Neuronal stem cell (in vitro differentiated cells): Measurements from ENCODE around the gene KTN1.

Source experiments
- DNase-seq: peaks from one replicate; pipeline ENCODE4 v3.0.0-alpha.2; 2013; ENCODE audit warnings: low spot score
- H2AFZ ChIP-seq: one replicate; pipeline ENCODE4 v1.6.1; 2013; ENCODE audit warnings: mild to moderate bottlenecking, low read length, inconsistent platforms
- H2AK5ac ChIP-seq: 2 replicates; pipeline ENCODE4 v1.6.1; 2013; ENCODE audit warnings: low read depth, mild to moderate bottlenecking, inconsistent platforms, low read length, moderate library complexity, mixed read lengths
- H2BK120ac ChIP-seq: 2 replicates; pipeline ENCODE4 v1.6.1; 2013; ENCODE audit warnings: low read depth, mild to moderate bottlenecking, inconsistent platforms, low read length, moderate library complexity, mixed read lengths
- H2BK12ac ChIP-seq: one replicate; pipeline ENCODE4 v1.6.1; 2013; ENCODE audit warnings: low read length, inconsistent platforms
- H2BK15ac ChIP-seq: 2 replicates; pipeline ENCODE4 v1.6.1; 2013; ENCODE audit warnings: mild to moderate bottlenecking, low read length, inconsistent platforms, mixed read lengths
- H2BK5ac ChIP-seq: one replicate; pipeline ENCODE4 v1.6.1; 2013; ENCODE audit warnings: inconsistent platforms, mild to moderate bottlenecking, low read length, moderate library complexity
- H3K14ac ChIP-seq: one replicate; pipeline ENCODE4 v1.6.1; 2013; ENCODE audit warnings: low read length, inconsistent platforms
- H3K18ac ChIP-seq: 2 replicates; pipeline ENCODE4 v1.6.1; 2013; ENCODE audit warnings: low read length, inconsistent platforms
- H3K23ac ChIP-seq: 2 replicates; pipeline ENCODE4 v1.6.1; 2013; ENCODE audit warnings: low read depth, mild to moderate bottlenecking, mixed read lengths, low read length, inconsistent platforms; ENCODE audit not compliant: poor library complexity
- H3K27ac ChIP-seq: replicated peaks from 3 replicates; pipeline ENCODE4 v1.5.1; 2013; ENCODE audit warnings: low read length, inconsistent platforms
- H3K27me3 ChIP-seq, 3 experiments: 2 replicates each; pipeline ENCODE4 v1.6.1; 2013; ENCODE audit warnings: low read length in 3 of 3, mild to moderate bottlenecking in 2 of 3, inconsistent platforms in 1 of 3, low read depth in 1 of 3, mixed read lengths in 1 of 3, moderate library complexity in 1 of 3; ENCODE audit not compliant: control insufficient read depth in 3 of 3, insufficient read depth in 3 of 3
- H3K36me3 ChIP-seq, 2 donors: replicated peaks in 1 of 2; 2 replicates each; pipeline ENCODE4 v1.6.1; 2013; ENCODE audit warnings: low read length in 2 of 2; ENCODE audit not compliant: control insufficient read depth in 2 of 2, insufficient read depth in 2 of 2
- H3K4ac ChIP-seq: 2 replicates; pipeline ENCODE4 v1.6.1; 2013; ENCODE audit warnings: inconsistent platforms, mild to moderate bottlenecking, low read length, moderate library complexity
- H3K4me1 ChIP-seq, 2 donors: 1 replicate in 1 of 2; 2 replicates in 1 of 2; pipeline ENCODE4 v1.6.1; 2013; ENCODE audit warnings: low read length in 2 of 2, low read depth in 1 of 2; ENCODE audit not compliant: control insufficient read depth in 2 of 2, insufficient read depth in 1 of 2
- H3K4me2 ChIP-seq: one replicate; pipeline ENCODE4 v1.6.1; 2013; ENCODE audit warnings: mild to moderate bottlenecking, low read length, inconsistent platforms; ENCODE audit not compliant: insufficient read depth, poor library complexity, severe bottlenecking
- H3K4me3 ChIP-seq, 2 donors: 2 replicates each; pipeline ENCODE4 v1.5.1; 2013; ENCODE audit warnings: low read length in 2 of 2, mild to moderate bottlenecking in 2 of 2, inconsistent platforms in 1 of 2, moderate library complexity in 1 of 2
- H3K79me1 ChIP-seq: one replicate; pipeline ENCODE4 v1.6.1; 2013; ENCODE audit warnings: low read depth, mild to moderate bottlenecking, inconsistent platforms, low read length, moderate library complexity
- H3K9ac ChIP-seq: one replicate; pipeline ENCODE4 v1.6.1; 2013; ENCODE audit warnings: mild to moderate bottlenecking, low read depth, low read length, inconsistent platforms; ENCODE audit not compliant: poor library complexity
- H3K9me3 ChIP-seq, 2 donors: replicated peaks in 1 of 2; 2 replicates each; pipeline versions ENCODE3 to v1.6.1; 2013; ENCODE audit warnings: low read length in 2 of 2, mild to moderate bottlenecking in 2 of 2, inconsistent platforms in 1 of 2, low read depth in 1 of 2, mixed read lengths in 1 of 2, moderate library complexity in 1 of 2; ENCODE audit not compliant: control insufficient read depth in 2 of 2, insufficient read depth in 1 of 2
- H4K8ac ChIP-seq: one replicate; pipeline ENCODE4 v1.6.1; 2013; ENCODE audit warnings: low read depth, mild to moderate bottlenecking, inconsistent platforms, low read length, moderate library complexity
- H4K91ac ChIP-seq: one replicate; pipeline ENCODE4 v1.6.1; 2013; ENCODE audit warnings: low read length, low read depth, mild to moderate bottlenecking, inconsistent platforms; ENCODE audit not compliant: poor library complexity
- WGBS, 2 donors: extraction: QIAGEN DNeasy Blood & Tissue Kit; methylation state at CpG; one replicate each; pipeline ENCODE4 v1.1.7; 2013; ENCODE audit warnings: missing lambda C conversion rate in 2 of 2, mixed read lengths in 1 of 2; ENCODE audit not compliant: insufficient read length in 2 of 2, insufficient replicate concordance in 1 of 2; ENCODE audit errors: extremely low coverage in 2 of 2; 5-methylcytosine and 5-hydroxymethylcytosine counted together

Gene KTN1

GRCh38 chr14:55654243-55654642, 74.2 kb downstream of the KTN1 start:
- peaks cover 0 to 97% of the 10 kb centered on the region in 2 donors for H3K36me3 ChIP-seq
- no peak overlapping the region for H2BK15ac ChIP-seq
- no peak overlapping the region for H2BK5ac ChIP-seq
- H2AFZ ChIP-seq: no peak overlapping the region
- no CpG with 5 or more reads among the region's 2 CpGs for WGBS, 2 donors
- no peak overlapping the region for H2BK120ac ChIP-seq
- no peak overlapping the region for H4K8ac ChIP-seq
- no peak overlapping the region for H3K14ac ChIP-seq
- no peak for DNase-seq
- no peak overlapping the region for H3K27ac ChIP-seq
- no peak overlapping the region for H3K23ac ChIP-seq
- H4K91ac ChIP-seq: no peak overlapping the region
- H2BK12ac ChIP-seq: no peak overlapping the region
- H3K9me3 ChIP-seq: no peaks in the 10 kb centered on the region
- H3K4me3 ChIP-seq: no peak overlapping the region
- H3K79me1 ChIP-seq: no peaks in the 10 kb centered on the region
- no peaks in the 10 kb centered on the region for H3K4me1 ChIP-seq
- H3K4ac ChIP-seq: no peak overlapping the region
- no peak overlapping the region for H2AK5ac ChIP-seq
- H3K18ac ChIP-seq: no peak overlapping the region
- H3K4me2 ChIP-seq: no peak overlapping the region
- no peak overlapping the region for H3K9ac ChIP-seq
- H3K27me3 ChIP-seq: no peaks in the 10 kb centered on the region

DNA sequence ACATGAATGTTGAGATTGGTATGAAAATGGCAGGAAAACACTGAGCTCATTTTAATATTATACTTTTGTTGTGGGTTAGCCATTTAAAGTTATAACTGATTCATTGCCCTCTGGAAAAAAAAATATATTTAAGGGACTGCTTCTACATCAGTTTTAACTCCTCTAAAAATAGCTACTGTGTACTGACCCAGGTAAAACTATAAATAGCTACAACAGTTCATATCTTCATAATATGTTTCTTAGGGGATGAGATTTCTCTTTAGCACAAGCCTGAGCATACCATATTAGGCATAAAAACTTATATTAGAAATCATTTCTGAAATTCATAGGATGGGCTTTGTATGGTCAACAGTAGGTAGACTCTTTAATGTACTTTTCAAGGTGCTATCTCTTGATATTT, 81.0 kb downstream of the KTN1 start:
- Histone ChIP-seq H3K36me3 (peaks cover 1 to 92% of the 10 kb centered on the region in 2 donors), H2BK5ac (no peak overlapping the region), H3K27ac (no peak overlapping the region), H3K9ac (no peak overlapping the region), H3K14ac (no peak overlapping the region), H2AFZ (no peak overlapping the region), H2BK12ac (no peak overlapping the region), H3K4me3 (no peak overlapping the region), H3K27me3 (no peaks in the 10 kb centered on the region), H3K4me1 (no peaks in the 10 kb centered on the region), H3K9me3 (no peaks in the 10 kb centered on the region), H3K23ac (no peak overlapping the region), H3K18ac (no peak overlapping the region), H2BK15ac (no peak overlapping the region), H3K4ac (no peak overlapping the region), H3K79me1 (no peaks in the 10 kb centered on the region), H4K8ac (no peak overlapping the region), H2AK5ac (no peak overlapping the region), H4K91ac (no peak overlapping the region), H2BK120ac (no peak overlapping the region), H3K4me2 (no peak overlapping the region)
- DNase-seq: no peak

GRCh38 chr14:55662752-55663151, 82.7 kb downstream of the KTN1 start:
- no peak overlapping the region for H2BK120ac ChIP-seq
- no peak overlapping the region for H3K4me2 ChIP-seq
- DNase-seq: no peak
- H2BK12ac ChIP-seq: no peak overlapping the region
- H2AK5ac ChIP-seq: no peak overlapping the region
- no peak overlapping the region for H3K4ac ChIP-seq
- H3K9me3 ChIP-seq: no peaks in the 10 kb centered on the region
- no peak overlapping the region for H3K14ac ChIP-seq
- no peak overlapping the region for H3K9ac ChIP-seq
- H2BK15ac ChIP-seq: no peak overlapping the region
- H3K4me1 ChIP-seq: no peaks in the 10 kb centered on the region
- no peak overlapping the region for H2BK5ac ChIP-seq
- no peak overlapping the region for H2AFZ ChIP-seq
- WGBS, 2 donors: no CpG with 5 or more reads among the region's 5 CpGs
- H3K4me3 ChIP-seq: no peak overlapping the region
- H3K79me1 ChIP-seq: no peaks in the 10 kb centered on the region
- no peak overlapping the region for H3K27ac ChIP-seq
- H3K18ac ChIP-seq: no peak overlapping the region
- H4K8ac ChIP-seq: no peak overlapping the region
- no peak overlapping the region for H3K23ac ChIP-seq
- H3K27me3 ChIP-seq: no peaks in the 10 kb centered on the region
- H4K91ac ChIP-seq: no peak overlapping the region
- H3K36me3 ChIP-seq: peaks cover 1 to 82% of the 10 kb centered on the region in 2 donors

DNA sequence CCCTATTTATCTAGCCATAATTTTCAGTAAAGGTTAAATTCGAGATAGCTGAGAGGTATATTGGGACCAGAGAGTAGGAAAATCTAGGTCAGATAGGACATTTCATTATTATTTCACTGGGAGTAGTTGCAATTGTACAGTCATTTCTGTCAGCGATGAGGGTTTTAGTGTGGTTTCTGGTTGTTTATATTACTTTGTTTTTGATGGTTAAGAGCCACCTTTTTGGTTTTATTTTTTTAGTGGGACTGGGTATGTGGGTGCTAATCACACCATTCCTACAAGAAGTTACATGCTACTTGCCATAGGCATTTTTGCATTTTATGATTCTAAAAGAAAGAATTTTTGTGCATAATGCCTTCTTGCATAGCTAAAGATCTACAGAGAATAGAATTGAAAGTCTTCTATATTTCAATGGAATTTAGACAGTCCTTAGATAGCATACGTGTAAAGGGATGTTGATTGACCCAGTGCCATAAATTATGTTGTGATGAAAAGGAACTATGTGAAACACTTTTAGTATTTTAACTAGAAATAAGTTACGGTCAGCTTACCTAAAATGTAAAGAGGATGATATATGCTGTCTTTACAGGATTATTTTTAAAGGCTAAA, 85.2 kb downstream of the KTN1 start:
- Histone ChIP-seq H2BK5ac (no peak overlapping the region), H3K79me1 (no peaks in the 10 kb centered on the region), H3K27me3 (no peaks in the 10 kb centered on the region), H3K23ac (no peak overlapping the region), H3K14ac (no peak overlapping the region), H2AFZ (no peak overlapping the region), H2BK15ac (no peak overlapping the region), H2BK12ac (no peak overlapping the region), H3K18ac (no peak overlapping the region), H2AK5ac (no peak overlapping the region), H3K36me3 (peaks cover 0 to 76% of the 10 kb centered on the region in 2 donors), H3K4me3 (no peak overlapping the region), H4K91ac (no peak overlapping the region), H3K9ac (no peak overlapping the region), H3K4me1 (no peaks in the 10 kb centered on the region), H3K9me3 (no peaks in the 10 kb centered on the region), H3K4me2 (no peak overlapping the region), H3K4ac (no peak overlapping the region), H4K8ac (no peak overlapping the region), H3K27ac (no peak overlapping the region), H2BK120ac (no peak overlapping the region)
- no peak for DNase-seq
- WGBS, 2 donors: no CpG with 5 or more reads among the region's 4 CpGs
